NCI-H82 treated with DMSO at 0.1 percent for 48 hours (cell line): ENCODE data around the gene PRCC.

Source experiments
- DNase-seq: peaks from one replicate; lab custom pipeline; 2025; ENCODE audit not compliant: unreplicated experiment; lab: John Stamatoyannopoulos, UW

The PRCC gene

DNA sequence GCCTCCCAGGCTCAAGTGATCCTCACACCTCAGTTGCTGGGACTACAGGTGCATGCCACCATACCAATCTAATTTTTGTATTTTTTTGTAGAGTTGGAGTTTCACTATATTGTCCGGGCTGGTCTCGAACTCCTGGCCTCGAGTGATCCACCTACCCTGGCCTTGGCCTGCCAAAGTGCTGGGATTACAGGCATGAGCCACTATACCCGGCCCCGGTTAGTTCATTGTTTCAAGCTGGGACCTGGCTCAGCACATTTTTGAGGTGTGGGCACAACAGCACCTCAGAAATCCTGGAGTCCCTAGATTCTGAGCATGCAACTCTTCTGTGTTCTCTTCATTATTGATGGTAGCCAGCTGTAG is 28.0 kb downstream of the PRCC start:
- DNase-seq, result no peak

- DNase-seq, result no peak
These were observed 28.5 kb downstream of the PRCC start for GRCh38 chr1:156795787-156796186.

DNA sequence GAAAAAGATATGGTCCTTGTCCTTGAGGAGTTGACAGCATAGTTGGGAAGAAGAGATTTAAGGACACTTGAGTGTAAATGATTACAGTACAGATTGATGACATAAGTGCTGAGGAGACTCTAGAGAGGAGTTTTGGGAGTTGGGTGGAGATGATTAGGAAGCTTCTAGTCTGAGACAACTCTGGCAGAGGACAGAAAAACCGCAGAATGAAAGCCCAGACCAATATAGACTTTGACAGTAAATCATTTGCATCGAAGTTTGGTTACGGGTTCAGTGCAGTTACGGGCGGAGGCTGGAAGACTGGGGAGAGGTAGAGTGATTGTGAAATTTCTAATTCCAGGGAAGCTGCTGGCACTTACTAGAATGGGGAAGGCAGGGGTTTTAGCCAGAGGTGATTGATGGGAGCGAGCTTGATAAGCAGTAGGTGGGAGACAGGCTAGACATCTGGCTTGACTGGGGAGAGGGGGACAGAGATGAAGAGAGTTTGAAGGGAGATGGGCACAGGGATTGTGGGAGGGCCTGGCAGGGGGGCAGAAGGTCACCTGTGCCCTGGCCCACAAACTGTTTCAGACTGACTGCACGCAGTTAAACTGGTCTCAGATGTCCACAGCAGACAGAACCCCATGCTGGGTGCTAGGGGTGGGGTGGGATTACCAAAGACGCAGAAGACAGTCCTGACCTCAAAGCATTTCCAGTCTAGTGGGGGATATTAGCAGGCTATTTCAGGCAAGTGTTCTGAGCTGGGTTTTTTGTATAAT is 29.2 kb downstream of the PRCC start:
- DNase-seq, result no peak

DNA sequence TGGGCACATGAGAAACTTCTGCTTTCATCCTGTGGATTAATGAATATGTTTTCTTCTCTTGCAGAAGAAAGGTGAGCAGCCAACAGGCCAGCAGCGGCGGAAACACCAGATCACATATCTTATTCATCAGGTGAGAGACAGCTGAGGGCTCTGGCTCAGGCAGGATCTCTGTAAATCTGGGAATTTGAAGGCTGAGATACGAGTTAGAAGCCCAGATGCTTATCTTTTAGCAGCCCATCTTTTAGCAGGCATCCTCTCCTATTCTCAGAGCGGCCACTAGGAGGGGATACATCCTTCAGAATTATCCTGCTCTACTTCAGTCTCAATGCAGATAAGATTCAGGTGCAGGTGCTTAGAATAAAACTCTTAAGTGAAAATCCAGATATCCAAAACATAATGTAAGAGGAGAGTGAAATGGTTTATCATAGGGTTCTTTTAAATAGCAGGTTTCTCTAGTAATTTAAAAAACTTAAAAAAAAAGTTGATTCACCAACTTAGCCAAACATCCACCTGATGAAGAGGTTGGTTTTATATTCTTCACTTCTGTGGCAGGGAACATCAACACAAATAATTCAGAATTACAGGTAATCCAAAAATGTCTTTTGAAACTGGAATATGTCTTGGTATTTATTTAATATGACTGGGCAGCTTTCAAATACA is 30.0 kb downstream of the PRCC start:
- peak; percentile 60 for DNase-seq

DNA sequence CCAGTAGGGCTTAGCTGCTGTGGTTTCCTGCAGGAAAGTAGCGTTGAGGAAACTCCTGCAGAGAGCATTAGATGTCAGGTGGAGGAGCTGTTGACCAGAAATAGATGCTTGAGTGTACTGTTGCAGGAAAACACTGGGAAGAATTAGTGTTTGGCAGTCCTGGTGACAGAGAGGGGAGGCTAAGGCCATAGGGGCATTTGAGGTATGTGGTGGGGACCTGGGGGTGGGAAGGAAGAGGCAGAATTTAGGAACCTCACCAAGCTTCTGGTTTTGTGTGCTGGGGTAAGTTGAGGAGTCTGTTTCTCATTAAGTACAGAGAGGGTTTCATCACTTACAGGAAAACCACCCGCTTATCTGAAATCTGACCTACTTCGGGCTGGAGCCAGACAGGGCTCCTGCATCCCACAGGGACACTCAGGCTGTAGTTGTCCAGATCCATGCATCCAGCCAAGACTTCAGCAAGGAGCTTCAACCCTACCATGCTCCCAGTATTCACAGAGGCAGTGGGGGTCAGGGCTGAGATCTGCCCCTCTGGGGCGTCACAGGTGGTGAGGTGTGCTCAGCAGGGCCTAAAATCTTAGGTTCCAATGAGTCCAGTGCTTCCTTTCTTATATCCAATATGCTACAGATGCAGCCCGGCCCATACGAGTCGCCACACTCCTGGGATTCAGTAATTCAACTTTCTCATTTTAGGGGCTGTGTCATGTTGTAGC is 34.2 kb downstream of the PRCC start:
- no peak for DNase-seq

GRCh38 chr1:156802421-156802935 is 35.1 kb downstream of the PRCC start:
- no peak for DNase-seq

DNA sequence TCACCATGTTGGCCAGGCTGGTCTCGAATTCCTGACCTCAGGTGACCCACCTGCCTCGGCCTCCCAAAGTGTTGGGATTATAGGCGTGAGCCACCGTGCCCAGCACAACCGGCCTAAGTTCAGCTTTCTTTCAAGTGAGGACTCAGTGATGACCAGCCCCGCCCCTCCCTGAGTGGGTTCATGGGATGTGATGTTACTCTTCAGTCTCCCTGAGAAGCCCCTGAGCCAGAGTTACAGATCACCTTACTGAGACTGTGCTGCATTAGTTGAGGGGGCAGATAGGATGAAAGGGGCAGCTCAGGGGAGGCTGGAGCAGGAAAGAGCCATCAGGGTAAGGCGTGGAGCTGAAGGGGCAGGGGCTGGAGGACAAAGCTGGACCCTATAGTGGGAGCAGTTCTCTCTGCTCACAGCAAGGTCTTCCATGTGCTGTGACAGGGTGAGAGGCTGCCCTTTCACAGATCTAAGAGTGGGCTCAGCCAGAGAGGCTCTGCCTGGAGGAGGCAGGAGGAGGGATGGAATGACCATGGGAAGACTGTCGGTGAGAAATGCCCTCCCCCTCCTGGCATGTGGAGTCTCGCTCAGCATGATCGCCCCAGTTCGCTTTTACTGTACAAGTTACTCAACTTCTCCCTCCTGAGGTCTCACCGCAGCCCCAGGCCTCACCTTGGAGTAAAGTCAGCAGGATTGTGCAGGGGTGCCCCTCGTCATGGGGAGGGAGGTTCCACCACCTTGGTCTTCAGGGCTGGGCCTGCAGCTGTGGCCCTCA is 35.9 kb downstream of the PRCC start:
- DNase-seq, result no peak

DNA sequence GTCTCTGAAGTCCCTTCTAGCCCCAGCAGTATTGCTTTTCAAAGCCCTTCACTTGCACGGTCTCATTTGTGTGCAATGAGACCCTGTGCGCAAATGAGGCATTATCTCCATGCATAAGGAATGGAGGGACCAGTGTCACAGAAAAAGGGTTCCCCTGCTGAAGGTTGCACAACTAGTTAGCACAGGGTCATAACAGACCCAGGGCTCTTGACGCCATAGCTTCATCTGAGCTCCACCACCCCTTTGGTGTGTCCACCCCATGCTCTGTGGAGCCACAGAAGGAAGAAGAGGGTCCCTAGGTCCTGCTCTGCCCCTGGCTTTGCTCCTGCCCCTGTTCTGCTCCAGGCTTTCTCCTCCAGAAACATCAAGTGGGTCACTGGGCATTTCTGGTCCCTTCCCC is 36.7 kb downstream of the PRCC start:
- DNase-seq, result no peak

DNA sequence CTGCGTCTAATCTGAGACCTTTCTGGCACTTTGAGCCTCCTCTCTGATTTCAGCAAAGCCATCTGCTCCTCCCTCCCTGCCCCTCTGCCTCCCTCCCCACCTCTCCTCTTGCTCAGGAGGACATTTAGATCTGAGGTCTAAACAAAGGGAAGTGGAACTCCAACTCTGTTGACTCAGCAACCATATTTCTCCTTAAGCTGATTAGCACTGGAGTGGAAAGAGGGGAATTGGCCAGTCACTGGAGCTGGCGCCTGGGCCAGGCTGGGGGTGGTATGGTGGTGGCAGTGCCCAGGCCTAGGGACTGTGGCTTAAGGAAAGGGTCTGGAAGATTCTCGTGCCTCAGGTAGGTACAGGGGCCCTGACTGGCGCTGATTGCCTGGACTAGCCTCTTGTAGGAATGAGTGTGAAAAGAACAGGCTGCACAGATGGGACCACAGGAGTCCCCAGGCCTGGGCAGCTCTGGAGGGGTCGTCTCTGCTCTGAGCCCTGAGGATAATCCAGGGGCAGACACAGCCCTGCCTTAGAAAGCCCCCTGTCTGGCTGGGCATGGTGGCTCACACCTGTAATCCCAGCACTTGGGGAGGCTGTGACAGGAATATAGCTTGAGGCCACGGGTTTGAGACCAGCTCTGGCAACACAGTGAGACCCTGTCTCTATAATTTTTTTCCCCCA is 37.4 kb downstream of the PRCC start:
- DNase-seq, result peak; percentile 98

DNA sequence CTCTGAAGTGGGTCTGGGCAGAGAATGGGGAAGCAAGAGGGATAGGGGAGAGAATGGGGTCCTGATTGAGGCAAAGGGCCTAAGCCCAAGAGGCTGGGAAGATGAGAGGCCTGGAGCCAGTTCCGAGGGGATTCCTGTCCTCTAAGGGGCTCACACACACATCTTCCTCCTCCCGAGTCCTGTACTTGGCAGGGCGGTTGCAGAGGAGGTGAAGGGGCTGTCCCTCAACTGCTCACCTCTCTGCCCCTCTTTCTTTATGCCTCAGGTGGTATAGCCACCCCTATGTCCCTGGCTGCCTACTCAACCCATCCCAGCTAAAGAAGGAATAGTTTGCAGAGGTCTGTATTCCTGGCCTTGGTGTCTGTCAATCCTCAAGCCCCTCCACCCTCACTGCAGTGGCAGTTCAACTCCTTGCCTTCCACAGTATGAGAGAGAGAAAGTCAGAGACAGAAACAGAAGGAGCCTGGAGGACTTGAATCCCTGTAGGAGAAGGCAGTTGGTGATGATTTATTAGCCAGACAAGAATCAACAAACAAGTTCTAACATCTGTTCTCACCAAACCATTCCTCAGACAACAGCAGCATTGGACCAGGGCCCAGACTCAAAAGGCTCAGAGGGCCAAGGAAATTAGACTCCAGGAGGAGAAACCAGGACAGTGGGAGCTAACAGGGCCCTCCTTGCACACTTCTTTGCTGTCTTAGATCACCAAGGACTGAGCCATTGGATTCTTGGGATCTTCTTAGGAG is 38.6 kb downstream of the PRCC start:
- DNase-seq, result peak; percentile 45

- no peak for DNase-seq
These were observed 39.4 kb downstream of the PRCC start for GRCh38 chr1:156806512-156807440.

DNA sequence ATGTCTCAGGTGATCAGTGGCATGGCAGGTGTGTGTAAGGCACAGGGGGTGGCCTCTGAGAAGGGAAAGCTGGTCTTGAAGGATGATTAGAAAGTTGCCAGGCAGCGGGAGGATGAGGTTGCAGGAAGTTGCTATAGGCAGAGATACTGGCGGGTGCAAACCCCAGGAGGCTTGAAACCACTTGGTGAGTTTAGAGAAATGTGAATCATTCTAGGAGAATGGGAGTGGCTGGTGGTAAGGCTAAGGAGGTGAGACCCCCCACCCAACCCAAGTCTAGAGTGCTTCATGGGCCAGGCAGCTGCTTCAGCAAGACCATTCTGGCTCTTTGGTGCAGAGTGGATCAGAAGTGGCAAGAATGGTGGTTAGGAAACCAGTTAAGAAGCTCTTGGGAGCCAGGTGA is 40.3 kb downstream of the PRCC start:
- no peak for DNase-seq

DNA sequence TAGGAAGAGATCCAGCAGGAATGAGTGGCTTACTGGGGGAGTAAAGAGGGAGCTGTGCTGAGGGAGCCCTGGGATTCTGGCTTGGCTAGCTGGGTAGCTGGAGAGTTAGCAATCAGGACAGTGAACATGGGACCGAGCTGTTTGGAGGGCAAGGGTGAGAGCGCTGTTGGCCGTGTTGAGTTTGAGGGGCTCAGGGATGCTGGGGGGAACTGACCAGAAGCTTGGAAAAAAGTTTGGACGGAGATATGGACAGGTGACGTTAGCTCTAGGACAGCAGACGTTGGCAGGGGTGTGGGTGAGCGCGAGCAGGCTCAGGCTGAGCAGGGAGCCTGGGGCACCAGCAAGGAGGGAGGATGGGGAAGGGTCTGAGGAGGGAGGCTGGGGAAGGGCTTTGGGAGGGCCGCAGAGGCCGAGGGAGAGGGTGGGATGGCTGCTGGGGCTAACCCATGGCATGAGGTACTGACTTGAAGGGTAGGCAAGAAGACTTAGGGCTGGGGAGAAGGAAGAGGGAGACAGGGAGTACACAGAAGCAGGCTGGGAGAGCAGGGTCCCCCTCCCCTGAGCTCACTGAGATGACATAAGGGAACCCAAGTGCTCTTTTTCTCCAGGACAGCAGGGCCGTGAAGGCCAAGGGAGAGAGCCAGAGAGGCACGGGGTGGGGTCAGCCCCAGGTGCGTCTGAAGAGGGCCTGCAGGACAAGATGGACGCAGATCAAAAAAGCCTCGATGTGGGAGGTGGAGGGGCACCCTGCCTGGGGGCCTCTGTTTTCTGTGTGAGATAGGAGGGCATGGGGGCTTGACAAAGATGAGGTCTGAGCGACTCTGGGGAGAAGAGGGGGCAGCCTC is 41.1 kb downstream of the PRCC start:
- no peak for DNase-seq

- peak; percentile 68 for DNase-seq
These were observed 41.9 kb downstream of the PRCC start for GRCh38 chr1:156809281-156809680.

DNA sequence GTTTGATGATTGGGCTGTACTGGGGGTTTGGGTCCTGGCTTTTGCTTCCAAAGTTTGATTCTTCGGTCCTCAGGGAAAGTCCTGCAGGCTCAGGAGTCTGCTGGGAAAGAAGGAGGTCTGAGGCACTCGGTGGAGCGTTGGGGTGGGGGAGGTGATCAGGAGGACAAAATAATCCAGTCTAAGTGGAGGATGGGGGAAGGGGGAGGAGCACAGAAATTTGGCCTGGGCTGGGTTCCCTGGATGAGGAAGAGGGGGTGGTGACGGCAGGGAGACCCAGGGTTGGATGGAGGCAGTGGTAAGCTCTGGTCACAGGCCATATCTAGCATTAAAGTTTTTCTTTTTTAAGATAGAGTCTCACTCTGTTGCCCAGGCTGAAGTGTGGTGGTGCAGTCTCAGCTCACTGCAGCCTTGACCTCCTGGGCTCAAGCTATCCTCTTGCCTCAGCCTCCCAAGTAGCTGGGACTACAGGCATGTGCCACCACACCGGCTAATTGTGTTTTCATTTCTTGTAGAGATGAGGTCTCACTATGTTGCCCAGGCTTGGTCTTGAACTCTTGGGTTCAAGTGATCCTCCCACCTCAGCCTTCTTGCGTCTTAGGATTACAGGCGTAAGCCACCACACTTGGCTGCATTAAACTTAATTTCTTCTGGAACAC is 42.5 kb downstream of the PRCC start:
- peak; percentile 72 for DNase-seq

- peak; percentile 40 for DNase-seq
These were observed 43.8 kb downstream of the PRCC start for GRCh38 chr1:156811168-156811567.

DNA sequence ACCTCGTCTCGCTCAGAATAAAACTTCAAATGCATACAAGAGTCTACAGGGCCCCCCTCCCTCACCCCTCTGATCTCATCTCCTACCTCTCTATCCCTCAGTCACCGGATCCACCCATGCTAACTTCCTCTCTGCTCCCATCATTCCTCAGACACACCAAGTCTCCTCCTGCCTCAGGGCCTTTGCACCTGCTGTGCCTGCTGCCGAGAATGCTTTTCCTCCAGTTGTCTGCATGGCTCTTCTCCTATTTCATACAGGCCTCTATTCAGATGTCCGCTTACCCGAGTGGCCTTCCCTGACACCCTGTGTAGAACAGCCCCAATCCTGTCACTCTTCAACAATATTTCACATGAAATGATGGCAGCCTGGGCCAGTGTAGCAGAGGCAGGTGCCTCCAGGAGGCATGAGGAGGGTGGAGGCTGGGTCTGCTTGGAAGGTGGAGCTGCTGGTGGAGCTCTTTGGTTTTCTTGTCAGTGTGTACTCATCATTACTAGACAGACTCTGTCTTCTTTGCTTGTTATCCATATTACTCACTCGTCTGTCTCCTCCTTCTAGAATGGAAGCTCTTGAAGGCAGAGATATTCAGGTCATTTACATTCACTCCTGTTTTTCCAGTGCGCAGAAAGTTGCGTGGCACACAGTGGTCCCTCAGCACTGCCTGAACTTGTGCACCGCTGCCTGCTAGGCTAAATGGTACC is 45.1 kb downstream of the PRCC start:
- no peak for DNase-seq
